NCI-H82 (cell line): ENCODE measurements around the gene SH3RF2.
"Not testable (repeated sequence)": the region's sequence is repeated elsewhere in the genome, so short reads cannot be mapped to it uniquely, and the experiment has no call there.

Source experiments
- DNase-seq: peaks from one replicate; lab custom pipeline; 2025; lab: John Stamatoyannopoulos, UW

The SH3RF2 gene

GRCh38 chr5:146007989-146008388 is 71.6 kb downstream of the SH3RF2 start:
- no peak for DNase-seq

GRCh38 chr5:146009020-146009419 is 72.6 kb downstream of the SH3RF2 start:
- DNase-seq: no peak

GRCh38 chr5:146010447-146010846 is 74.1 kb downstream of the SH3RF2 start:
- not testable (repeated sequence) for DNase-seq

- no peak for DNase-seq
Measured at GRCh38 chr5:146013761-146014160, 77.4 kb downstream of the SH3RF2 start.

- peak; percentile 40 for DNase-seq
Measured at GRCh38 chr5:146015001-146015400, 78.6 kb downstream of the SH3RF2 start.

GRCh38 chr5:146016764-146017484 is 80.5 kb downstream of the SH3RF2 start:
- DNase-seq: no peak

- DNase-seq: no peak
Measured at GRCh38 chr5:146018514-146019375, 82.4 kb downstream of the SH3RF2 start.

- no peak for DNase-seq
Measured at GRCh38 chr5:146020100-146020499, 83.7 kb downstream of the SH3RF2 start.

- no peak for DNase-seq
Measured at GRCh38 chr5:146024034-146024433, 87.7 kb downstream of the SH3RF2 start.

GRCh38 chr5:146025114-146025680 is 88.8 kb downstream of the SH3RF2 start:
- DNase-seq: peak; percentile 8

GRCh38 chr5:146025681-146026080 is 89.3 kb downstream of the SH3RF2 start:
- DNase-seq: no peak

- no peak for DNase-seq
Measured at GRCh38 chr5:146026307-146027010, 90.1 kb downstream of the SH3RF2 start.

GRCh38 chr5:146027751-146028150 is 91.4 kb downstream of the SH3RF2 start:
- no peak for DNase-seq

- DNase-seq: no peak
Measured at GRCh38 chr5:146032911-146033310, 96.5 kb downstream of the SH3RF2 start.

- DNase-seq: peak; percentile 27
Measured at GRCh38 chr5:146034127-146034526, 97.7 kb downstream of the SH3RF2 start.

GRCh38 chr5:146034605-146035004 is 98.2 kb downstream of the SH3RF2 start:
- DNase-seq: no peak

GRCh38 chr5:146039420-146039819 is 103.0 kb downstream of the SH3RF2 start:
- DNase-seq: no peak

GRCh38 chr5:146040527-146040926 is 104.1 kb downstream of the SH3RF2 start:
- DNase-seq: no peak

- DNase-seq: peak; percentile 18
Measured at GRCh38 chr5:146041180-146041789, 104.9 kb downstream of the SH3RF2 start.

GRCh38 chr5:146042628-146043279 is 106.4 kb downstream of the SH3RF2 start:
- DNase-seq: no peak

- DNase-seq: no peak
Measured at GRCh38 chr5:146043722-146044121, 107.3 kb downstream of the SH3RF2 start.
